Kidney glomerular epithelial cell (primary cell): ENCODE data around the gene TMEM61.
"Not testable (repeated sequence)": the region's sequence is repeated elsewhere in the genome, so short reads cannot be mapped to it uniquely, and the experiment has no call there.

Experiments used
- DNase-seq: peaks from one replicate; lab custom pipeline; 2025; lab: John Stamatoyannopoulos, UW

TMEM61 gene

DNA sequence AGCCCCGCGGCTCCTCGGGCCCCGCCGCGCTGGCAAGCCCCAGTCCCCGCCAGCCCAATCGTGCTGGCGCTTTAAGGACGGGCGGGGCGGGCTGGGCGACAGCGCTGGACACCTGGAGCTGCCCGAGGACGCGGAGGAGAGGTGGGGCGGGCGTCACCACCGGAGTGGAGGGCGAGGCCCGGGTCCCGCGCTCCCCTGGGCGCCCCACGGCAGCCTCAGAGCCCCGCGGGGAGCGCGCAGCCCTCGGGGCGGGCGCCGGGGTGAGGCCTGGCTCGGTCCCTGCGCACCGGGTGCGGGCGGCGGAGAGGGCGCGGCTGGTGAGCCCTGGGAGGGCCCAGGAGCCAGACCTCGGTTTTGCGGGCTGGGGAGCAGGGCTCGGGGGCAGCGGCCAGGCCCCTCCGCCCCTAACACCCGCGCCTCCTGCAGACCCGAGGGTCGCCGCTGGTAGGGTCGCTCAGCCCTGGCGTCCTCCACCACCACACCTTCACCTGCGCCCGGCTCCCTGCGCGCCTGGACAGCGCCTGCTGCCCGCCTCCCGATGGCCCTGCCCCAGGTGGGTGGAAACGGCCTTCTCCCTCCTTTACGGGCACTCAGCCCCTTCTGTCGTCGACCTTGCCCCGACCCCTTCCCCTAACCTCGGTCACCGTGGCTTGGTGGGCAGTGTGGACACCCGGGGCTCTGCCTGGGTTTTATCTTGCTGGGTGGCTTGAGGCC, at the start of gene TMEM61:
TSS of gene TMEM61 (plus strand) at position 101 of the 714 bp plus-strand sequence. CDS start at position 539, 438 bp downstream.
- no peak for DNase-seq

DNA sequence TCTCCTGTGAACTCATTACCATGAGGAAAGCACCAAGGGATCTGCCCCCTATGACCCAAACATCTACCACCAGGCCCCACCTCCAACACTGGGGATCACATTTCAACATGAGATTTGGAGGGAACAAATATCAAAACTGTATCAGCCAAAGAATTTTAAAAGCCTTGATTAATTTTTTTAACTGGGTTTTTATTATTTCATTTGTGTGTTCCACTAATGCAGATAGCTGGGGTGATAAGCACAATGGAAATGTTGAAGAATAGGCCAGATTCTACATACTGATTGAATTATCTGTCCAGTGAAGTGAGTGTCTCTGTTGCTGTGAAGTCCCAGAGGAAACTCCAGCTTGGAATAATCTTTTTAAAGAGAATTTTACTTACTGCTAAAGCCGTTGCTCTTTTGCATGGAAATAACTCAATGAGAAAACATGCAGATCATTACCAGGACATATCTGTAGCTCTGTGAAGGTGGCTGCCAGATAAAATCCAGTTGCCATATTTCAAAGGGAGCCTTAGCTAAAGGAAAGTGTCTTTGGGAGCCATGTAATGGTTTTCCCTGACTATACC, 49.1 kb upstream of the TMEM61 start:
- DNase-seq = no peak

DNA sequence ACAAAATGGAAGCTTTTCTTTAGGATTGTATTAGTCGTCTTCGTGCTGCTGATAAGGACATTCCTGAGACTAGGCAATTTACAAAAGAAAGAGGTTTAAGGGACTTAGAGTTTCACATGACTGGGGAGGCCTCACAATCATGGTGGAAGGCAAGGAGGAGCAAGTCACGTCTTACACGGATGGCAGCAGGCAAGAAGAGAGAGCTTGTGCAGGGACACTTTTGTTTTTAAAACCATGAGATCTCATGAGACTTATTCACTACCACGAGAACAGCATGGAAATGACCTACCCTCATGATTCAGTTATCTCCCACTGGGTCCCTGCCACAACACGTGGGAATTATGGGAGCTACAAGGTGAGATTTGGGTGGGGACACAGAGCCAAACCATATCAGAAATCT, 46.3 kb upstream of the TMEM61 start:
- DNase-seq = not testable (repeated sequence)

DNA sequence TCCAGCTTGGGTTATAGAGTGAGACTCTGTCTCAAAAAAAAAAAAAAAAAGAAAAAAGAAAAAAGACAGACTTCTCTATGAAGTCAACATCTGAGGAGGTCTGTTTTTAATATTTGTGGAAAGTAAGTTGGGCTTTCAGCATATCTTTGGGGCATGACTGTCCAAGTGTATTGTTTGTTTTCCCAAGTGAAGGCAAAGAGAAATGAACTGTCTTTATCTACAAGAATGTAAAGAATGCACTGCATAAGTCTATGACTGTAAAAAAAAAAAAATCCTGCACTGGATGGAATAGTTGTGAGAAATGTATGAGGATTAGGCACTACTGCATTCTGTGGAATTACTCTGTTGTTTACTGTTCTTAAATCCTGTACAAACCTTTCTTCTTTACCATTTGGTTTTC, 45.6 kb upstream of the TMEM61 start:
- peak; percentile 95 for DNase-seq

DNA sequence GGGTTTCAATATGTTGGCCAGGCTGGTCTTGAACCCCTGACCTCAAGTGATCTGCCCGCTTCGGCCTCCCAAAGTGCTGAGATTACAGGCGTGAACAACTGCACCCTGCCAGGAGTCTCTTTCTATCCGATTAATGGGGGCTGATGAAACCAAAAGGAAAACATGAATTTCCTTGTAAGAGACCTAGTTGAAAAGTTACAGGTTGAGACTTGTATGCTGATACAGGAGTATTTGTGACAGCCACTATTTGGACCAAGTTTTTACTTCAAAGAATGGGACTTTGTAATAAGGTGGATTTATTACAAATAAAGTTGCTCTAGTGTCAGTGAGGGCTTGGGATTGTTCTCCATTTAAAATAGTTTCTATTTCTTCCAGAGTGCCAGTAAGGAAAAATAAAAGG, 43.6 kb upstream of the TMEM61 start:
- DNase-seq = no peak

DNA sequence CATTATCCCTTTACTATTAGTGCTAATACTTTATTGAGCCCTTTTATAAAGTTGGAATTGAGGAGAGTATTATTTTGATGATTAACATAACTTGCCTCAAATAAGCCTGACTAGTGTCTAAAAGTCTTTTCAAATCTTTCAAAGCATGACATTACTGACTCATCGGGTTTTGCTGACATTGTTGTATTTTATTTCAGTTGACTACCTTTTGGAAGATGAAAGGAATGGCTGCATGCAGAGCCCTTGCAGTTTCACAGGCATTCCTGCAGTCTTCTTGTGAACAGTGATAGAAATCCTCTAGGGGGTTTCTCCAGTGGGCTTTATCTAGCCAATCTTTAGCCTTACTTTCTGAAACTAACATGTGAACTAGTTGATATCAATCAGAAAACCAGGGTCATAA, 43.0 kb upstream of the TMEM61 start:
- peak; percentile 81 for DNase-seq

DNA sequence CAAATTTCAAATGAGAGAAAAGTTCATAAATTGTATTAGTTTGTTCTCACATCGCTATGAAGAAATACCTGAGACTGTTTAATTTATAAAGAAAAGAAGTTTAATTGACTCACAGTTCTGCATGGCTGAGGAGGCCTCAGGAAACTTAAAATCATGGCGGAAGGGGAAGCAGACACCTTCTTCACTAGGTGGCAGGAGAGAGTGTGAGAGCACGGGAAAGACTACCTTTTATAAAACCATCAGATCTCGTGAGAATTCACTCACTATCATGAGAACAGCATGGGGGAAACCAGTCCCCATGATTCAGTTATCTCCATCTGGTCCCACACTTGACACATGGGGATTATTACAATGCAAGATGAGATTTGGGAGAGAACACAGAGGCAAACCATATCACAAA, 41.5 kb upstream of the TMEM61 start:
- DNase-seq = not testable (repeated sequence)

DNA sequence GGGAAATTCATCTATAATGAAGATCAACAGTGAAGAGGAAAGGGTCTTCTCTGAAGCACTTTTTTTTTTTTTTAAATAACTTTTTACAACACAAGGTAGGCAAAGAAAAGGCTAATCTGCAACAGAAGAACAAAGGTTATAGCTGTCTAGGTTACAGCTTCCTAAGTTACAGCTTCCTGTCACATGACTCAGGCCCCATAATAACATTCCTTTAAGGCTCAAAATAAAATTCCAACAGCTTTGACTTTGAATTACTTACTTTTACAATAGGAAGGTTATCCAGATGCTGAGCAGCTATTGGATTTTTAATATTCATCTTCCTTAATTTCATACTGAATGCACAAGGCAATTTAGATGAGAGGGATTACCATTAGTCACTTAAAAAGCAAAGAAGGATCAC, 40.4 kb upstream of the TMEM61 start:
- DNase-seq = peak; percentile 15

DNA sequence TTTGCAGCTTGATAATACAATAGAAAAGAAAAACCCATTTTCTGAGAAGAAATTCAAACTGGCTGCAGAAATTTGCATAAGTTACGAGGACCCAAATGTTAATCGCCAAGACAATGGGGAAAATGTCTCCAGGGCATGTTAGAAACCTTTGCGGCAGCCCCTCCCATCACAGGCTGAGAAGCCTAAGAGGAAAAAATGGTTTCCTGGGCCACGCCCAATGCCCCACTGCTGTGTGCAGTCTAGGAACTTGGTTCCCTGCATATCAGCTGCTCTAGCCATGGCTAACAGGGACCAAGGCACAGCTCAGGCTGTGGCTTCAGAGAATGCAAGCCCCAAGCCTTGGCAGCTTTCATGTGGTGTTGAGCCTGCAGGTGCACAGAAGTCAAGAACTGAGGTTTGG, 37.5 kb upstream of the TMEM61 start:
- no peak for DNase-seq

DNA sequence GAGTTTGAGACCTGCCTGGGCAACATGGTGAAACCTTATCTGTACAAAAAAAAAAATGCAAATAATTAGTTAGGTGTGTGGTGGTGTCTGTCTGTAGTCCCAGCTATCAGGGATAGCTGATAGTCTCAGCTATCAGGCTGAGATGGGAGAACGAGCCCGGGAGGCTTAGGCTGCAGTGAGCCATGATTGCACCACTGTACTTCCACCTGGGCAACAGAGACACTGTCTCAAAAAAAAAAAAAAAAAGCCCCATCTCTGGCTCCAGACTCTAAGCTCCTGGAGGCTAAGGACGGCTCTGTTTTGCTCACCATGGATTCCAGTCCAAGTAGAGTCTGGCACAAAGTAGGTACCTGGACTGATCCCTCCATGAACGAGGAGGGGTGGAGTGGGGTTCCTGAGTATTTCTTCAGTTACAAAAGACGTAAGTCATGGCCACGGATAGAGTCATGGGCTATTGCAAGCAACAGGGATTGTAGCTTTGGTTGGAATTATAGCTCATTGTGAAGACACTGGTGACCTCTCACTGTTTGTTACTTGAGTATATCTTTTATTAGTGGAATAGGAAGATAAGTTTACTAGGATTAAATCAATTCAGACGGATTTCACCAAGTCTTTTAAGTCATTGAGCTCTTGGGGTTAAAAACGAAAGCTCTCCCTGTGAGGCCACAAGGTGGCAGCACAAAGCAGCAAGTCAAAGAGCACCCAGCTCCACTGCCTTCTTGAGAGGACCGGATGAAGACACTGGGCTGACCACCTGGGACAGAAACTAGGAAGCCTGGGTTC, 35.6 kb upstream of the TMEM61 start:
- peak; percentile 45 for DNase-seq

DNA sequence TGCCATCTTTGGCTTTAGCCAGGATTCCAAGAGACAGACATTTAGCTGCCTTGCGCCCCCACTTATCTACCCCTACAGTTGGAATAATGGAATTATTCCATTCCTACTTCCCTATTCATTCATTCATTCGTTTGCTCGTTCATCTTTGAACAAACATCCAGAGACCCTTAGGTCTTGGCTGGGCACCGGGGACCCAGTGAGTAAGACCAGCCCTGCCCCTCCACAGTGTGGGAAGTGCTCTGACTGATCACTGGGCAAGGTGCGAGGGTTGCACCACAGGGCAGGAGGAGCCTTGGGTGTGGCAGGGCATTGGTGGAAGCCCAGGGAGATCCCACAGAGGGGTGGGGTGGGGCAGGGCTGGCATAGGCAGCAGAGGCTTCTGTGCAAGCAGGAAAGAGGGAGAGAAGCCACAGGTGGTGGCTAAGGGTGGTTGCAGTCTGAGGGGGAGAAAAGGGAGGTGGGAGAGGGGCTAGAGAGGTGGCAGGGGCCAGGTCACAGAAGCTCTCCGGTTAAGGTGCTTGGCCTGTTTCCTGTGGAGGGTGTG, 35.0 kb upstream of the TMEM61 start:
- no peak for DNase-seq

DNA sequence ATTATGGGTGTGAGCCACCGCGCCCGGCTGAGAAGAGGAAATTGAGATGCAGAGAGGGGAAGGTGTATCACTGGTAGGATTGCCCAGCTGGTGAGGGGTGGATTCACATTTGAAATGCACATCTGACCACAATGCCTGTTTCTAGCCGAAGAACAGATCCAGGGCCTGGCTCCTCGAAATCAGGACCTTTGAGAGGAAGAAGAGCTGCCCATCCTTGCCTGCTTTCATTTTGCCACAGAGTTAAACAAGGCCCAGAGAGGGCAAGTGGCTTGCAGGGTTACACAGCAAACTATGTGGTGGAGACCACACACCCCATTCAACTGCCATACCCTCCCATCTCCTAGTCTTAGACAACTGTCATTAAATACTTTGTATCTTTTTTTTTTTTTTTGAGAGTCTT, 32.9 kb upstream of the TMEM61 start:
- no peak for DNase-seq

DNA sequence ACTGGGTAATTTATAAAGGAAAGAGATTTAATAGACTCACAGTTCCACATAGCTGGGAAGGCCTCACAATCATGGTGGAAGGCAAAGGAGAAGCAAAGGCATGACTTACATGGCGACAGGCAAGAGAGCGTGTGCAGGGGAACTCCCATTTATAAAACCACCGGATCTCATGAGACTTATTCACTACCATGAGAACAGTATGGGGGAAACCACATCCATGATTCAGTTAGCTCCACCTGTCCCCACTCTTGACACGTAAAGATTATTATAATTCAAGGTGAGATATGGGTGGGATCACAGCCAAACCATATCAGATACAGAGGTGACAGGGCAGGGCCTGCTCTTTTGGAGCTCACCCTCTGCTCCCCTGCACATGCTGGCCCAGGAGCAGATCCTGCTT, 31.4 kb upstream of the TMEM61 start:
- DNase-seq = no peak

DNA sequence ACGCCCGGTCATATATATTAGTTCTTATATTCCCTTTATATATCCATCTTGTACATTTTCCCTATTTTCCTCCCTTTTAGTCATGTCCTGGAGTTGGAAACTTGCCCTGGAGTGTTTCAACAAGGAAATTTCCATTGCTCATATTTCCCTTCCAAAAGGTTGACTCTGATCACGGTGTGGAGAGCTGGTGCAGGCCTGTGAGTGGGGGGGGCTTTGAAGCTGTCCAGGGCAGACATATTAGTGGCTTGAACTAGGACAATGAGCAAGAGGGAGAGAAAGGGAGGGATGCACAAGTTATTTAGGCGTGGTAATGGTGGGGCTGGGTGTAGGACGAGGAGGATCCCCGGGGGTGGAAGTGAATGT, 30.4 kb upstream of the TMEM61 start:
- DNase-seq = no peak

DNA sequence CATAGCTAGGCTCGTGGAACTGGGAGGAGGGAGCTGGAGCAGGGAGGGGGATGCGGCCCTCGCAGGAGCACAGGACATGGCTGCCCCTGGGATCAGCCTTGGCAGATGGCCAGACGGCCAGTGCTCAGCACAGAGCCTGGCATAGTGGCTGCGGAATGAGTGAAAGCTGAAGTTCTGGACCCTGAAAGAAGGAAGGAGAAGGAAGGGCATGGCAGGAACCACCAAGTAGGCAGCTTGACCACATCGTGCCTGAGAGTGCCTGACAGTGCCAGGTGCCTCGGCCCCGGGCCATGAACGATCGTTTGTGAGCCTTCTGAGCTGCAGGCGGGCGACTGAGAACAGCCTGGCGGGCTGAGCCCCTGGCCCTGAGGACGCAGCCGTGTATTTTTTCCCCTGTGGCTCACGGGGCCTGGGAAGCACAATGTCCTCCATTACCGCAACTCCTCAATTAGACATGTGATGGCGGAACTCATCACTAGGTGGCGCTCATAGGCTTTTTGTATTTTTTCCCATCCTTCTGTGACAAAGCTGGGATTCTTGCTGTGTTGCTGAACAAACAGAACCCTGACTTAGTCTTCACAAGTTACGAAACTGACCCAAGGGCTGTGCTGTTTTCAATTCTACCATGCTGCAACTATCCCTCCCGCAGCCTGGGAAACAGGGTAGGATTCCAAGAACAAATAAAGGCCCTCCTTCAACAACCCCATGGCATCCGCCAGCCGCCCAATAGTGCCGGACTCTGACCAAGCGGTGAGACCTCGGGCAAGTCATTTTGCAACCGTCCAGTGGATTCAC, 29.9 kb upstream of the TMEM61 start:
- DNase-seq = peak; percentile 80

DNA sequence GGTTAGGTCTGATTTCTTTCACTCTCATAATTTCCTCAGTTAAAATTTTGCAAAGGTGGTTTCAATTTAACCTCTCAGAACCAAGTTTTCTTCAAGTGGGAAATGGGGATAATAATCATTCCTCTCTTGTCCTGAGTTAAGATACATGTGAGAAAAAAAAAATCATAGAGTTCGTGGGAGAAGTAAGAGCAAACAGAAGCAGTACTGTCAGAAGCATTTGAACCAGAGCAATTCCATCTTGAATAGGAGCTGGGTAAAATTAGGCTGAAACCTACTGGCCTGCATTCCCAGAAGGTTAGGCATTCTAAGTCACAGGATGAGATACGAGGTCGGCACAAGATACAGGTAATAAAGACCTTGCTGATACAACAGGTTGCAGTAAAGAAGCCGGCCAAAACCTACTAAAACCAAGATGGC, 28.6 kb upstream of the TMEM61 start:
- no peak for DNase-seq

DNA sequence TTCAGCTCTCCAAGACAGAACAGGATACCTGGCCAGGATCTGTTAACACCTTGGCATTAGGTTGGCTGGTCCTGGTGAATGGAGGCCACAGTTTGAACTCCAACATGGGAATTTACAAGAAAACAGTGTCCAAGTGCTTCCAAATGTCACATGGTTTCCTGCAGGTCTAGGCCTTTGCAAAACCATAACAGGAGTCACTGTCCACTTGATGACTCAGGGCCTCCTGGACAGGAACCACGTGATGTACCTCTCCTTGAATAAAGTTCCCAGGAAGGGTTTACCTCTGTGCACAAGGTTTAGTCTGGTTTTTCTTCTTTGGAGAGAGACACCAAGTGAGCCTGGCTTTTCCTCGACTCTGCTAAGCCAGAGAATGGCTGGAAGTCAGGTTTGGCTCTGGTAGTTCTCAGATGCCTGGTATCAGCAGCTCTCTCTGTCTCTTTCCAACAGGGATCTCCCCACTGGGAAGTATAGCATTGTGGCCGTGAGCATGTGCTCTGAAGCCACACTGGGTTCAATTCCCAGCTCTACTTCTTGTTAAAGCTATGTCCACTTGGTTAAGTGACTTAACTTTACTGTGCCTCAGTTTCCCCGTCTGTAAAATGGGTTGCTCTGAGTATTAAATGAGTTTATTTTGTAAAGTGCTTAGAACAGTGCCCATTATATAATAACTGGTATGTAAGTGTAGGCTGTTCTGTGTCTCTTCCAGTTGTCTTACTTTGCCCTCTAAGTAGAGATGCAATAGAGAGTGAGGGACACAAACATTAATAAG, 27.3 kb upstream of the TMEM61 start:
- no peak for DNase-seq

DNA sequence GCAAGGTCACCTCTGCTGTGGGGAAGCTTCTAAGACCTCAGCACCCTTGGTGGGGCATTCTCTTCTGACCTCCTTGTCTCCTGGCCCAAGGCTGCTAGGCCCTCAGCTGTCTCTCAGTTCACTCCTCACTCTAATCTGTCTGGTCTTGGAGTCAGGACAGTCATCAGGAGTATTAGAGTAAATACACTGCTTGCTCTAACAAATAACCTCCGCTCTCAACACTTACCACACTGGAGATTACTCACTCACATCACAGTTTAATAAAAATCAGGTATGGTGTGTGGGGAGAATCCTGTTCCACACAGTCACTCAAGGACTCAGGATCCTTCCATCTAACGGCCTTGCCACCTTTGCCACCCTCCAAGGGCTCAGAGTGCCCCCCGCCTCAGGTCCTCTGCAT, 26.6 kb upstream of the TMEM61 start:
- DNase-seq = no peak

DNA sequence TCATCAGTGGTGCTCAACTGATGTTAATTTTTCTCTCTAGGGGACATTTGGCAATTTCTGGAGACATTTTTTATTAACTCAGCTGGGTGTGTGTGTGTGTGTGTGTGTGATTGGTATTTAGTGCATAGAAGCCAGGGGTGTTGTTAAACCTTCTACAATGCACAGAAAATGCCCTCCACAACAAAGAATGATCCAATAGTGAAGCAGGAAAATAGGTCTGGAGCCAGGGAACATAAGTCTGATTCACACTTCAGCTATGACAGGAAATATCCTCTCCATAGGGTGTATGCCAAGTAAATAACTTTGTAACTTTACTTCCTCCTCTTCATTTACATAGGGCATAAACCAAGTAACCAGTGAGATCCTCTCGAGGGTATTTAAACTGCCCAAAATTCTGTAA, 25.1 kb upstream of the TMEM61 start:
- DNase-seq = no peak

DNA sequence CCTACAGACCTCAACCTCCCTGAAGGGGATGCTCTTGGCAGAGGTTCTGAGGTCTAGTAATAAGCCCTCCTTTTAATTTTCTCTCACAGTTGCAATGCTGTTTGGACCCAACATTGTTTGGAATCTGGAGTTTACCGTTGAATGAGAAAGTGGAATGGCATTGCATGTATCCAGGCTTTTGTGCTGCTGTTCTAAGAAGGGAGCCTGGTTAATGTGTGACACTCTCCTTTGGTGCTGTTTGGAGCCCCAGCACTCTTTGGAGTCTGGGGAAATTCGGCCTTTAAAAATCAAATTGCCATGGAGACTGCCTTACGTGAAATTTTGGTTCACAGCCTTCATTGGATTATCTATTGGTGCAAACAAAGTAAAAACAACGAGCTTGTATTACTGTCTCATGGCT, 23.7 kb upstream of the TMEM61 start:
- no peak for DNase-seq

DNA sequence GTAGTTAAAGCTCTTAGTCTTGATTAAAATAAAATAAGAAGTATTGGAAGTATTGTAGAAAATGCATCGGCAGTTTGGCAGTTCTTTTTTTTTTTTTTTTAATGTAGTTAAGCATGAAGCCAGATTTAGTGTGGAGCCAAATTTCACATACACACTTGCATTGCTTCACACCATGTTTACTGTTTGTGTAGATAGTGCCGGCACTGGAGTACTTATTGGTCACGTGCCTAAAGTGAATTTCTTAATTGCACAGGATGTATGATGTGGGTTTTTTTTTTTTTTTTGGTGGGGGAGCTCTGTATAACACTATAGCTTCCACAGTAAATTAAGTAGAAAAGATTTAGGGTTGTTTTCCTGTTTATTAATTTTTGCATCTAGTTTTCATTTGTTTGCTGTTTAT, 21.2 kb upstream of the TMEM61 start:
- no peak for DNase-seq
